Measurements from ENCODE around the gene DPH7.

DPH7 gene

GRCh38 chr9:137579259-137579604, 507 bp upstream of the DPH7 start:
- Histone ChIP-seq H3K4me2 (ENCODE audit: low read depth, low read length, poor library complexity, severe bottlenecking) (peak overlapping the region; percentile 29), H3K27me3 (ENCODE audit: insufficient read depth, low read length, poor library complexity, severe bottlenecking) (no peaks in the 10 kb centered on the region), H3K4me1 (ENCODE audit: insufficient read depth, low read length, poor library complexity, severe bottlenecking) (peaks cover 24% of the 10 kb centered on the region), H3K79me2 (ENCODE audit: insufficient read depth, low read length) (peaks cover 35% of the 10 kb centered on the region), H3F3A (ENCODE audit: low read depth) (no peaks in the 10 kb centered on the region), H4K20me1 (ENCODE audit: insufficient read depth, low read length, poor library complexity, severe bottlenecking) (peaks cover 25% of the 10 kb centered on the region), H3K36me3 (ENCODE audit: insufficient read depth, low read length) (peaks cover 8% of the 10 kb centered on the region; the same call in 1 of the 2 replicates), H3K9me3 (ENCODE audit: insufficient read depth, low read depth, low read length) (no peaks in the 10 kb centered on the region), H2AFZ (ENCODE audit: low read length) (no peak overlapping the region), H3K9me2 (replicated peaks; ENCODE audit: low read depth, low read length) (no peaks in the 10 kb centered on the region), H3K4me3 (ENCODE audit: low read length, poor library complexity, severe bottlenecking) (peak overlapping the region; percentile 96), H3K9ac (ENCODE audit: low read depth, low read length, poor library complexity, severe bottlenecking) (no peak overlapping the region)
- TF ChIP-seq EZH2phosphoT487 (IDR thresholded peaks at IDR 0.05; ENCODE audit: borderline replicate concordance) (no peak), CTCF (conservative IDR thresholded peaks at IDR 0.05; ENCODE audit: low read length) (no peak)

GRCh38 chr9:137575716-137576411, 2.9 kb downstream of the DPH7 start:
- peaks cover 21% of the 10 kb centered on the region for H3K4me1 ChIP-seq (ENCODE audit: insufficient read depth, low read length, poor library complexity, severe bottlenecking)
- peak overlapping the region; percentile 89 for H3K4me2 ChIP-seq (ENCODE audit: low read depth, low read length, poor library complexity, severe bottlenecking)
- no peaks in the 10 kb centered on the region for H3K9me2 ChIP-seq (replicated peaks; ENCODE audit: low read depth, low read length)
- peaks cover 35% of the 10 kb centered on the region for H3K79me2 ChIP-seq (ENCODE audit: insufficient read depth, low read length)
- peak overlapping the region; percentile 29 for H3K9ac ChIP-seq (ENCODE audit: low read depth, low read length, poor library complexity, severe bottlenecking)
- H3F3A ChIP-seq (ENCODE audit: low read depth), result no peaks in the 10 kb centered on the region
- no peak overlapping the region for H2AFZ ChIP-seq (ENCODE audit: low read length)
- H3K4me3 ChIP-seq (ENCODE audit: low read length, poor library complexity, severe bottlenecking), result peak overlapping the region; percentile 96
- no peaks in the 10 kb centered on the region for H3K9me3 ChIP-seq (ENCODE audit: insufficient read depth, low read depth, low read length)
- peaks cover 20% of the 10 kb centered on the region; the same call in 1 of the 2 replicates for H3K36me3 ChIP-seq (ENCODE audit: insufficient read depth, low read length)
- peaks cover 23% of the 10 kb centered on the region for H4K20me1 ChIP-seq (ENCODE audit: insufficient read depth, low read length, poor library complexity, severe bottlenecking)
- H3K27me3 ChIP-seq (ENCODE audit: insufficient read depth, low read length, poor library complexity, severe bottlenecking), result no peaks in the 10 kb centered on the region
- TF ChIP-seq EZH2phosphoT487 (IDR thresholded peaks at IDR 0.05; ENCODE audit: borderline replicate concordance) (no peak), CTCF (conservative IDR thresholded peaks at IDR 0.05; ENCODE audit: low read length) (0 out of 2 replicates have a peak, but pooled peaks have one; percentile 18)

DNA sequence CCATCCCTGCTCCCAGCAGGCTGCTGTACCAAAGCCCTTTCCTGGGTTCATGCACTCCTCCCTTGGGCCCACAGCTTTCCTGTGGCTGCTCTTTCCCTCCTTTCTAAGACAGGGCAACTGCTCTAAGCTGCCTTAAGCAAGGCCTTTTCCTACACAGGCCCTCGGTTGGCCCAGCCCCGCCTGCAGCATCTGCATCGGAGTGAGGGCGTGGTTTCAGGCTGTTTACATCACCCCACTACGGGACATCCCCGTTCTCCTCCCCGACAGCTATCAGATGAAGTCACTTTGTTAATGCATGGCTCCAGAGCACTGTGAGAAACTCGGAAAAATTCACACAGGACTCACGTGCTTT, 3.4 kb downstream of the DPH7 start:
- peak overlapping the region; percentile 96 for H3K4me3 ChIP-seq (ENCODE audit: low read length, poor library complexity, severe bottlenecking)
- TF ChIP-seq CTCF (conservative IDR thresholded peaks at IDR 0.05; ENCODE audit: low read length) (no peak), EZH2phosphoT487 (IDR thresholded peaks at IDR 0.05; ENCODE audit: borderline replicate concordance) (no peak)
- peaks cover 21% of the 10 kb centered on the region for H3K4me1 ChIP-seq (ENCODE audit: insufficient read depth, low read length, poor library complexity, severe bottlenecking)
- peak overlapping the region; percentile 29 for H3K9ac ChIP-seq (ENCODE audit: low read depth, low read length, poor library complexity, severe bottlenecking)
- no peaks in the 10 kb centered on the region for H3F3A ChIP-seq (ENCODE audit: low read depth)
- H4K20me1 ChIP-seq (ENCODE audit: insufficient read depth, low read length, poor library complexity, severe bottlenecking), result peaks cover 23% of the 10 kb centered on the region
- H3K79me2 ChIP-seq (ENCODE audit: insufficient read depth, low read length), result peaks cover 35% of the 10 kb centered on the region
- H3K36me3 ChIP-seq (ENCODE audit: insufficient read depth, low read length), result peaks cover 20% of the 10 kb centered on the region; the same call in 1 of the 2 replicates
- no peaks in the 10 kb centered on the region for H3K27me3 ChIP-seq (ENCODE audit: insufficient read depth, low read length, poor library complexity, severe bottlenecking)
- H2AFZ ChIP-seq (ENCODE audit: low read length), result no peak overlapping the region
- H3K4me2 ChIP-seq (ENCODE audit: low read depth, low read length, poor library complexity, severe bottlenecking), result peak overlapping the region; percentile 89
- no peaks in the 10 kb centered on the region for H3K9me2 ChIP-seq (replicated peaks; ENCODE audit: low read depth, low read length)
- H3K9me3 ChIP-seq (ENCODE audit: insufficient read depth, low read depth, low read length), result no peaks in the 10 kb centered on the region
